ENCODE results near the gene DSC2. TPM values are rescaled to one million over a fixed set of nuclear protein-coding genes. Genes with fewer than 3 reads are reported as not detected.

Gene DSC2
- total RNA-seq, 1 donor from 2014 or later = 16.0 TPM

- no peak overlapping the region for H3K4me3 Mint-ChIP-seq
- H3K4me1 Mint-ChIP-seq = no peaks in the 10 kb centered on the region
- Histone ChIP-seq H3K9ac (no peak overlapping the region), H3K4me1 (no peaks in the 10 kb centered on the region), H3K4me2 (no peak overlapping the region), H3K36me3 (no peaks in the 10 kb centered on the region), H3K27me3 (peaks cover 17% of the 10 kb centered on the region), H3F3A (ENCODE audit: low read depth) (no peaks in the 10 kb centered on the region), H2AFZ (replicated peaks) (no peak overlapping the region), H3K27ac (no peak overlapping the region), H3K9me3 (ENCODE audit: low read depth) (no peaks in the 10 kb centered on the region), H3K79me2 (ENCODE audit: low read depth) (no peaks in the 10 kb centered on the region), H4K20me1 (ENCODE audit: low read depth) (no peaks in the 10 kb centered on the region), H3K4me3 (no peak overlapping the region)
- peaks cover 4% of the 10 kb centered on the region for H3K27me3 Mint-ChIP-seq (ENCODE audit: insufficient read depth, low read depth)
- H3K9me3 Mint-ChIP-seq = peaks cover 7% of the 10 kb centered on the region
- H3K27ac Mint-ChIP-seq = no peak overlapping the region
- DNase-seq (ENCODE audit: low spot score) = no peak
- no peaks in the 10 kb centered on the region for H3K36me3 Mint-ChIP-seq
- TF ChIP-seq EZH2phosphoT487 (IDR thresholded peaks at IDR 0.05) (no peak), EZH2 (IDR thresholded peaks at IDR 0.05) (no peak), CTCF (IDR thresholded peaks at IDR 0.05) (no peak)
These were observed 53.0 kb downstream of the DSC2 start for GRCh38 chr18:31049189-31049588.

- Histone ChIP-seq H2AFZ (replicated peaks) (no peak overlapping the region), H3K4me3 (no peak overlapping the region), H3K9ac (no peak overlapping the region), H3K4me2 (no peak overlapping the region), H3F3A (ENCODE audit: low read depth) (no peaks in the 10 kb centered on the region), H3K27ac (no peak overlapping the region), H3K9me3 (ENCODE audit: low read depth) (no peaks in the 10 kb centered on the region), H3K36me3 (no peaks in the 10 kb centered on the region), H3K4me1 (no peaks in the 10 kb centered on the region), H3K79me2 (ENCODE audit: low read depth) (no peaks in the 10 kb centered on the region), H4K20me1 (ENCODE audit: low read depth) (no peaks in the 10 kb centered on the region), H3K27me3 (peaks cover 27% of the 10 kb centered on the region)
- Mint-ChIP-seq H3K9me3 (peaks cover 9% of the 10 kb centered on the region), H3K36me3 (peaks cover 4% of the 10 kb centered on the region), H3K27me3 (ENCODE audit: insufficient read depth, low read depth) (peaks cover 13% of the 10 kb centered on the region), H3K27ac (no peak overlapping the region), H3K4me1 (no peaks in the 10 kb centered on the region), H3K4me3 (no peak overlapping the region)
- no peak for DNase-seq (ENCODE audit: low spot score)
- no peak for TF ChIP-seq EZH2 (IDR thresholded peaks at IDR 0.05)
- TF ChIP-seq EZH2phosphoT487 (IDR thresholded peaks at IDR 0.05) = no peak
- TF ChIP-seq CTCF (IDR thresholded peaks at IDR 0.05) = no peak
These were observed 54.0 kb downstream of the DSC2 start for GRCh38 chr18:31048216-31048615.

- Mint-ChIP-seq H3K27ac (no peak overlapping the region), H3K4me3 (no peak overlapping the region), H3K9me3 (peaks cover 2% of the 10 kb centered on the region), H3K27me3 (ENCODE audit: insufficient read depth, low read depth) (peaks cover 21% of the 10 kb centered on the region), H3K36me3 (peaks cover 6% of the 10 kb centered on the region), H3K4me1 (peaks cover 3% of the 10 kb centered on the region)
- H3K9ac ChIP-seq = no peak overlapping the region
- H3K27me3 ChIP-seq = peaks cover 40% of the 10 kb centered on the region
- H3K4me2 ChIP-seq = no peak overlapping the region
- no peaks in the 10 kb centered on the region for H3K79me2 ChIP-seq (ENCODE audit: low read depth)
- no peaks in the 10 kb centered on the region for H3K4me1 ChIP-seq
- no peak overlapping the region for H3K4me3 ChIP-seq
- no peak overlapping the region for H3K27ac ChIP-seq
- DNase-seq (ENCODE audit: low spot score) = no peak
- no peak overlapping the region for H2AFZ ChIP-seq (replicated peaks)
- H3F3A ChIP-seq (ENCODE audit: low read depth) = peaks cover 10% of the 10 kb centered on the region
- no peaks in the 10 kb centered on the region for H3K36me3 ChIP-seq
- H3K9me3 ChIP-seq (ENCODE audit: low read depth) = no peaks in the 10 kb centered on the region
- no peaks in the 10 kb centered on the region for H4K20me1 ChIP-seq (ENCODE audit: low read depth)
- no peak for TF ChIP-seq EZH2phosphoT487 (IDR thresholded peaks at IDR 0.05)
- no peak for TF ChIP-seq CTCF (IDR thresholded peaks at IDR 0.05)
- no peak for TF ChIP-seq EZH2 (IDR thresholded peaks at IDR 0.05)
These were observed 55.3 kb downstream of the DSC2 start for GRCh38 chr18:31046916-31047315.
